Fibroblast of the aortic adventitia (primary cell): ENCODE measurements around the gene FBXO44. TPM values are rescaled to one million over a fixed set of nuclear protein-coding genes. Genes with fewer than 3 reads are reported as not detected.

ENCODE experiments used
- DNase-seq: peaks from one replicate; pipeline ENCODE4 v3.0.0-alpha.2; 2010; ENCODE audit warnings: low read depth
- H3K4me3 ChIP-seq: 2 replicates; pipeline ENCODE4 v1.5.1; 2011; ENCODE audit warnings: low read depth, mild to moderate bottlenecking, control low read depth, low read length, moderate library complexity
- CTCF ChIP-seq: IDR thresholded peaks from 2 replicates; pipeline ENCODE4 v1.5.1; 2011; ENCODE audit warnings: mild to moderate bottlenecking, low read length, control low read depth, inconsistent platforms; ENCODE audit not compliant: insufficient read depth
- total RNA-seq: library from RNA; depleted of rRNA; stranded (reverse); fragments of >200 nt; gene quantifications from 2 replicates; pipeline ENCODE4 v1.2.3, GENCODE V29; 2012; ENCODE audit warnings: low replicate concordance

The FBXO44 gene
- total RNA-seq, 1 donor: 8.1 TPM

GRCh38 chr1:11623702-11624101, 31.0 kb upstream of the FBXO44 start:
- no peak for DNase-seq
- H3K4me3 ChIP-seq: no peak overlapping the region
- no peak for TF ChIP-seq CTCF

GRCh38 chr1:11626551-11626950, 28.1 kb upstream of the FBXO44 start:
- no peak for DNase-seq
- TF ChIP-seq CTCF: no peak
- no peak overlapping the region for H3K4me3 ChIP-seq

GRCh38 chr1:11628767-11629166, 25.9 kb upstream of the FBXO44 start:
- no peak for DNase-seq
- H3K4me3 ChIP-seq: no peak overlapping the region
- no peak for TF ChIP-seq CTCF

GRCh38 chr1:11629184-11630016, 25.3 kb upstream of the FBXO44 start:
- H3K4me3 ChIP-seq: no peak overlapping the region
- no peak for TF ChIP-seq CTCF
- no peak for DNase-seq

- no peak overlapping the region for H3K4me3 ChIP-seq
- no peak for TF ChIP-seq CTCF
- DNase-seq: no peak
Measured at GRCh38 chr1:11634365-11635192, 20.1 kb upstream of the FBXO44 start.

GRCh38 chr1:11638121-11638520, 16.6 kb upstream of the FBXO44 start:
- no peak for DNase-seq
- TF ChIP-seq CTCF: no peak
- no peak overlapping the region for H3K4me3 ChIP-seq
